Testis (tissue), 2 donors: ENCODE results near the gene MXD4.

Experiments
- CTCF ChIP-seq, 3 experiments: fragments of 450-650 bp in 2 of 3; fragments of 200-600 bp in 1 of 3; sonication (generic) in 1 of 3; IDR thresholded peaks; one replicate each; pipeline ENCODE4 v1.5.1; 2016 to 2019; ENCODE audit warnings: antibody characterized with exemption in 3 of 3, mild to moderate bottlenecking in 2 of 3, moderate library complexity in 1 of 3
- POLR2A ChIP-seq: fragments of 450-650 bp; IDR thresholded peaks from one replicate; pipeline ENCODE4 v1.6.1; 2017; ENCODE audit warnings: antibody characterized with exemption, mild to moderate bottlenecking, moderate library complexity

- TF ChIP-seq CTCF (IDR thresholded peaks at IDR 0.05) = no peak
- TF ChIP-seq POLR2A = no peak
Observed at GRCh38 chr4:2249526-2250356, 12.2 kb downstream of the MXD4 start.
